Hepatic stellate cell (primary cell): ENCODE measurements around the gene PGAM5.
"Not testable (repeated sequence)": the region's sequence is repeated elsewhere in the genome, so short reads cannot be mapped to it uniquely, and the experiment has no call there.

ENCODE experiments used
- DNase-seq: peaks from one replicate; pipeline ENCODE4 v3.0.0; 2011; ENCODE audit warnings: low spot score

Gene PGAM5

DNA sequence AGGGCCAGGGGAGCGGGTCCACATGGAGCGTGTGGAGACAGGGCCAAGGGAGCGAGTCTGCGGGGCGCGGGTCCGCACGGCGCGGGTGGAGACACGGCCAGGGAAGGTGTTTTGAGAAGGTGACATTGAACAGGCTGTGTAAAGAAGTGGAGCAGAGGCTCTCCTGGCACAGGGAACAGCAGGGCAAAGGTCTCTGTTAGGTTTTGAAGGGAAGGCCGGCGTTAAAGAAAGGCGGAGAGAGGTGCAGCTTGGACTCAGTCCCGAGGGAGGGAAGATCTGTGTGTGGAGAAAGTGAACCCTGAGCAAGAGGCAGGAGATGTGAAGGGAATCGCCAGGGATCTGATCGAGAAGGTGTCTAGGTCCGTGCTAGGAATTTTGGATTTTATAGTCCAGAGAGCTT lies 21.4 kb upstream of the PGAM5 start:
- no peak for DNase-seq

DNA sequence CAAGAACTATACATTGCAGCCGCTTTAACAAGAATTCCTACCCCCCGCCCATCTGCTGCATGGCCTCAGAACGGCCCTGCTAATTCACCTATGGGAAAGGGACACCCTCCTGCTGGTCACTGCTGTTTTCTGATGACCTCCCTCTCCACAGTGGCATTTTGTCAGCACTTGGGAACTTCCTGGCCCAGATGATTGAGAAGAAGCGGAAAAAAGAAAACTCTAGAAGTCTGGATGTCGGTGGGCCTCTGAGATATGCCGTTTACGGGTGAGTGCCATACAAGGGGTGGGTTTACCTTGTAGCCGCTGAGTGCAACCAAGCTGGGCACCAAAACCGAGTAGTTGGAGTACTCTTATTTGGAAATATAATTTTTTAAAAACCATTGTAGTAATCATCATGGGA lies 20.5 kb upstream of the PGAM5 start:
- no peak for DNase-seq

DNA sequence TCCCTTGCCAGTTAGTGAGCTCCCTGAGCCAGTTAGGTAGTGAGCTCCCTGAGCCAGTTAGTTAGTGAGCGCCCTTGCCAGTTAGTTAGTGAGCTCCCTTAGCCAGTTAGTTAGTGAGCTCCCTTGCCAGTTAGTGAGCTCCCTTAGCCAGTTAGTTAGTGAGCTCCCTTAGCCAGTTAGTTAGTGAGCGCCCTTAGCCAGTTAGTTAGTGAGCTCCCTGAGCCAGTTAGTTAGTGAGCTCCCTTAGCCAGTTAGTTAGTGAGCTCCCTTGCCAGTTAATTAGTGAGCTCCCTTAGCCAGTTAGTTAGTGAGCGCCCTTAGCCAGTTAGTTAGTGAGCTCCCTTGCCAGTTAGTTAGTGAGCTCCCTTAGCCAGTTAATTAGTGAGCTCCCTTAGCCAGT lies 18.6 kb upstream of the PGAM5 start:
- not testable (repeated sequence) for DNase-seq

DNA sequence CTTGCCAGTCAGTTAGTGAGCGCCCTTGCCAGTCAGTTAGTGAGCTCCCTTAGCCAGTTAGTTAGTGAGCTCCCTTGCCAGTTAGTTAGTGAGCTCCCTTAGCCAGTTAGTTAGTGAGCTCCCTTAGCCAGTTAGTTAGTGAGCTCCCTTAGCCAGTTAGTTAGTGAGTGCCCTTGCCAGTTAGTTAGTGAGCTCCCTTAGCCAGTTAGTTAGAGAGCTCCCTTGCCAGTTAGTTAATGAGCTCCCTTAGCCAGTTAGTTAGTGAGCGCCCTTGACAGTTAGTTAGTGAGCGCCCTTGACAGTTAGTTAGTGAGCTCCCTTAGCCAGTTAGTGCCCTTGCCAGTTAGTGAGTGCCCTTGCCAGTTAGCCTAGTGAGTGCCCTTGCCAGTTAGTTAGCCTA lies 15.8 kb upstream of the PGAM5 start:
- DNase-seq: not testable (repeated sequence)

DNA sequence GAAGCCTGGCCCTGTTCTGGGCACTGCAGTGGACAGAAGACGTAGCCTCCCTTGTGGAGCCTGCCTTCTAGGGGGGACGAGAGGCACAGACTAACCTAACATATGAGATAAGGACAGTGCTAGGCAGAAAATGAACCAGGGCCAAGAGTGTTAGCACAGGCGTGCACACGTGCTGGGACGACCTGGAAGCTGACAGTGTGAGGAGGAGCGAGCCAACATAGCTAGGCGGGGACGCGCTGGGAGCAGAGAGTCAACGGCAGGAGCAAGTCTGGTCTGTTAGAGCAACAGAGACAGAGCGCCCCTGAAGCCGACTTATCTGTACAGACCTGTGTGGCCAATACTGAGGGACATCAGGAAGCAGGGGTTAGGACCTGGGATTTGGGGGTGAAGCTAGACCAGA lies 15.2 kb upstream of the PGAM5 start:
- no peak for DNase-seq

DNA sequence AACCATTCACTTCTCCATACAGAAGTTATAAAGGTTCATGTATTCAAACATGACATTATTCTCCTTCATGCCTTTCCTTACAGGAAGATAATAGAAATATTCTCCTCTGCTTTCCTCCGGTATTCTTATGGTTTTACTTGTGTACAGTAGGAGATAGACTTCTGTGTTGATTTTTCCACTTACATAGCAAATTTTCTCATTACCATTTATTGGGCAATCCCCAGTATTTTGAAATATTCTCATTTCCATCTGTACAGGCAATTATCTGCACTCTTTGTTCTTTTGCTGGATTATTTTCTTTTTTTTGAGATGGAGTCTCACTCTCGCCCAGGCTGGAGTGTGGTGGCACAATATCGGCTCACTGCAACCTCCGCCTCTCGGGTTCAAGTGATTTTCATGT lies 12.3 kb upstream of the PGAM5 start:
- DNase-seq: no peak

DNA sequence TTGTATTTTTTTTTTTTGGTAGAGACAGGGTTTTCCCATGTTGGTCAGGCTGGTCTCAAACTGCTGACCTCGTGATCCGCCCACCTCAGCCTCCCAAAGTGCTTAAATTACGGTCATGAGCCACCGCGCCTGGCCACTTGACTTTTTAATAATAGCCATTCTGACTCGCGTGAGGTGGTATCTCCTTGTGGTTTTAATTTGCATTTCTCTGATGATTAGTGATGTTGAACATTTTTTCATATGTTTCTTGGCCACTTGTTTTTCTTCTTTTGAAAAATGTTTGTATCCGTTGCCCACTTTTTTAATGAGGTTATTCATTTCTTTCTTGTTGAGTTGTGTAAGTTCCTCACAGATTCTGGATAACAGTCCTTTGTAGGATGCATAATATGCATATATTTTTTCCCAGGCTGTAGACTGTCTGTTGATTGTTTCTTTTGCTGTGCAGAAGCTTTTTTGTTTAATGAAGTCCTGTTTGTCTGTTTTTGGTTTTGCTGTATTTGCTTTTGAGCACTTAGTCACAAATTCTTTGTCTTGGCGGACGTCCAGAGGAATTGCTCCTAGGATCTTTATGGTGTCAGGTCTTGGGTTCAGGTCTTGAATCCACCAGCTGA lies 10.3 kb upstream of the PGAM5 start:
- DNase-seq: no peak

DNA sequence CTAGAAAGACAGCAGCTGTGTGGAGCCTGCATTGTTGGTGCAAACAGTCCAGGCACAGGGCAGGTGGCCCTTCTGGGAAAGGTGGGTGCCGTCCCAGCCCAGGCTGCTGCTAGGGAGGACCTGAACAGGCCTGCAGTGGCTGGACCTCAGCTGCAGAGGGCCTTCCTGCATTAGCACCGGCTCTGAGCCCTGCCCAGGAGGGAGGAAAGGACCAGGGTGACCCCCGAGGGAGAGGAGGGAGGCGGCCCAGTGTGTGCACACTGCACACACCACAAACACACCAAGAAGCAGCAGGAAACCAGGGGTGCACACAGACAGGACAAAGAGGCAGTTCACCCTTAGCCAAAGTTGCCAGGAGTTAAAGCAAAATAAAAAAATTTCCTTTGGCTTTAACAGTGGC lies 8.0 kb upstream of the PGAM5 start:
- DNase-seq: no peak

DNA sequence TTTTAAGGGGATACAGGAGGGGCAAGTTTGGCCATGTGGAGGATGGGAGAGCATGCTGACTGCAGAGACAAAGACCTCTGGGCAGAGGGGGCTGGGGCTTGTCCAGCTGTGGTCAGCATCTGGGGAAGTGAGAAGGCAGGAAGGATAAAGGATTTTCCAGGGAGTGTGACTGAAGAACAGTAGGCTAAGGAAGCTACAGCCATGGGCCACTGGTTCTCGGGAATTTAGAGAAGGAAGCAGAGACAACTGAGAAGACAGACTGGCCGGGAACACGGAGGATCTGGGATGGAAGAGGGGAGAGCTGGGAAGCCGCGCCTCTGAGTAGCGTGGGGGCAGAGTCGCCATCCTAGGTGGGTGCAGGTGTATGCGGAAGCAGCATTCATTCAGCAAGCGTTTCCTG lies 7.0 kb upstream of the PGAM5 start:
- no peak for DNase-seq

DNA sequence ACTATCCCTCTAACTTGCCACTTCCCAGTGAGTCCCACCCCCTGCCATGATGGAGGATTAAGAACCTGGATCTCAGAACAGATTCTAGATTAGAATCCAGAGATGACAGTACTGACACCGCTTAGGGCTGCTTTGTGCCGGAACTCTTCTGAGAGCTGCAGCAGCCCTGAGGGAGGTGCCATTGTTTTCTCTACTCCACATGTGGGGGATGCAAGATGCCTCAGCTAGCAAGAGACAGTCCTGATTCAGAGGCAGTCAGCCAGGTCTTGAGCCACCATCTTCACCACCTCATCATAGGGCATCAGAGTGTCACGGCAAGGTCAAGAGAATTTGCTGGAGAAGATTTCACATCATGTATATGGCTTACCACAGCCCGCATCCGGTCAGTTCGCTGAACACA lies 3.4 kb upstream of the PGAM5 start:
- no peak for DNase-seq

DNA sequence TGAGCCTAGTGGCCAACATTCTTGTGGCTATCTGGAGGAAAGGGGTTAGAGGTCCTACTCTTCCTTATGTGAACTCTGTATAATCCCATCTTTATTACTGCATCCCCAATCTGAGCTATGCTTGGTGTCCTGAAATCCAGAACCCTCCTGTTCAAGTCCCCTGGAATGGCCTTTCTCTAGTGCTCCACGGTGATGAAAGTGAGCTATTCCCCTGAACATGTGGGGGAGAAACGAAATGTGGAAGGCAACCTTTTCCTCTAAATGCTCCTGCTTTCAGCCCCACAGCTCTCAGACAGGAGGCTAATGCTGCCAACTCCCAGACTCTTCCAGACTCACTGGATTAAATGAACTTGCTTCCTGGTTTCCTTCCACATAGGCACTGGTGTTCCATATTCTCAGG lies 2.5 kb upstream of the PGAM5 start:
- no peak for DNase-seq

DNA sequence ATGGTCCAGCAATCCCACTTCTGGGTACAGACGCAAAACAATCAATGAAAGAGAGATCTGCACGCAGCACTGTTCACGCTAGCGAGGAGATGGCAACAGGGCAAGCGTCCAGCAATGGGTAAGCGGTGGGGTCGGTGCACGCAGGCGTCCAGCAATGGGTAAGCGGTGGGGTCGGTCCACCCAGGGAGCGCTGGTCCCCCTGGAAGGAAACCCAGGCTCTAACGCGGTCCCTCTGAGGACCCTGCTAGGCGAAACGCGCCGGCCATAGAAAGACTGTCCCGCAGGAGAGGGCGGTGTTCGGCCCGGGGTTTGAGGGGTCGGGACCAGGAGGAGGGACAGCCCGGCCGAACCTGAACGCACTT lies 618 bp upstream of the PGAM5 start:
- peak; percentile 35 for DNase-seq

DNA sequence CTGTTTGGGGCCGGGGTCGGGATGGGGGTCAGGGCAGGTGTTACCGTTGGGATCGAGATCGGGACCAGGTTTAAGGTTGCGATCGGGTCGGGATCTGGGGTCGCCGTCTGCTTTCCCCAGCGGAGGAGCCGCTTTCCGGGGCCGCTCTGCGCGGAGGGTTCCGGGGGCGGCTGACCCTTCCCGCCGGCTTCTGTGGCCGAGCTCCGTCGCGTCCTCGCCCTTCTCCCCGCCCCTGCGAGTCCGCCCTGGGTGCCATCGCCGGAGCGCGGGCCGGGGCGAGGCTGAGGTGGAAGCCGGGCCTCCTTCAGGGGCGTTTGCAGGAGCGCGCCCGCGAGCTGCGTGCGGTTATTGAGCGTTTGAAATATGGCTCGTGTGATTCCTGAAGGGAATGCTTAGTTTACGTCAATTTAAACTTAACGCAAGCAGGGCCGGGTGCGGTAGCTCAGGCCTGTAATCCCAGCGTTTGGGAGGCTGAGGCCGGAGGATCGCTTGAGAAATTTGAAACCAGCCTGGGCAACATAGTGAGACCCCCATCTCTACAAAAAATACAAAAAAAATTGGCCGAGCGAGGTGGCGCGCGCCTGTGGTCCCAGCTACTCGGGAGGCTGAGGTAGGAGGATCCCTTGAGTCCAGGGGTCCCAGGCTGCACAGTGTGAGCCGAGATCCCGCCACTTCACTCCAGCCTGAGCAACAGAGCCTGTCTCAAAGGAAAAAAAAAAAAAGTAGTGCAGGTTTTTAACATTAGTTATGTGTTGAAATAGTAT lies 620 bp downstream of the PGAM5 start:
- DNase-seq: peak; percentile 41

DNA sequence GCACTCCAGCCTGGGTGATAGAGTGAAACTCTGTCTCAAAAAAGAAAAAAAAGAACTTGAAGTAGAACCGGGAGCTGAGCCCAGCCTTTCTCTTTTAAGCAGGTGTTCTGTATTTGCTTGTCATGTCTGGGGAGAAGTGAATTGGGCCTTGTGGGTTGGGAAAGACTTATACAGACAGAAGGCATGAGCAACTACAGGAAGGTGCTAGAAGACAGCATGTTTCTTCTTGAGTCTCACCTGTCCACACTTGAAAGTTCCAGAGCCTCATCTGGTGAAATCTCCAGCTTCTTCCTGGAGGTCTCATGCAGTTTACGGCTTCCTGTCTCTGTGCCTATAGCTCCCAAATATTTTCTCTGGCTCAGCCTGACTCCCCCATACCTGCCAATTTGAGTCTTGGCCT lies 2.5 kb downstream of the PGAM5 start:
- no peak for DNase-seq

DNA sequence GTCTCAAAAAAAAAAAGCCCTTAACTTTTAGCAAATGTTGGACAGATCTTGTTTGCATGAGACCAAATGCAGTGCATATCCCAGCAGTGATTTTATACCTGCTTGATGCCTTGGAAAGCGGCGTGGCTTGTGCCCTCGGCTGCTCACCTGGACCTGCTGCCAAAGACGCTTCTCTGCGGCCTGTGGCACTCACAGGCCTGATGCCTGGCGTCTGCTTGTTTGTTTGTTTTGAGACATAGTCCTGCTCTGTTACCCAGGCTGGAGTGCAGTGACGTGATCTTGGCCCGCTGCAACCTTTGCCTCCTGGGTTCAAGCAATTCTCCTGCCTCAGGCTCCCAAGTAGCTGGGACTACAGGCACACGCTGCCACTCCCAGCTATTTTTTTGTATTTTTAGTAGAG lies 5.2 kb downstream of the PGAM5 start:
- no peak for DNase-seq

DNA sequence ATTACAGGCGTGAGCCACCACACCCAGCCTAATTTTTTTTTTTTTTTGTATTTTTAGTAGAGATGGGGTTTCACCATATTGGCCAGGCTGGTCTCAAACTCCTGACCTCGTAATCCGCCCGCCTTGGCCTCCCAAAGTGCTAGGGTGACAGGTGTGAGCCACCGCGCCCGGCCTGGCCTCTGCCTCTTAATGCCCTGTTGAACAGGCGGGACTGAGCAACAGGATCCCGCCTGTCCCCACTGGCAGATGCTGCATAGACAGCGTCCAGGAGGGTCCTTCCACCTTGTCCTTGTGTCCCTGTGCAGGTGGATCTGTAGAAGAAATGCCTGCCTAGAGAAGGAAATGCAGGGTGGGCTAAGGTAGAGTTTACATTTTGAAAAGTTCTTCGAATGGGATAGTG lies 5.7 kb downstream of the PGAM5 start:
- DNase-seq: no peak

DNA sequence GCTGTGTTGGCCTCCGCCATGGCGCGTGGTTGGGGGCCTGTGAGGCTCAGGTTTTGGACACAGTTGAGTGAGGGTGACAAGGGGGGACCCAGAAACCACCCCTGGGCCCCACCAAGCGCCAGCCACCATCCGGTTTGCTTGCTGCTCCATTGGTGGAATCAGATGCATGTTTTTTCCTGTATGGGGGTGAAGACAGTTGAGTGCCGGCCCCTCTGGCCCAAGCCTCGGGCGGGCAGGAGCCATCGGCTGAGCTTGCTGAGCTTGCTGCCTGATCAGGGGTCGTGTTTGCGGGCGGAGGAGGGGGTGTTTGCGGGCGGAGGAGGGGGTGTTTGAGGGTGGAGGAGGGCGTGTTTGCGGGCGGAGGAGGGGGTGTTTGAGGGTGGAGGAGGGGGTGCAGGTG lies 6.4 kb downstream of the PGAM5 start:
- no peak for DNase-seq

DNA sequence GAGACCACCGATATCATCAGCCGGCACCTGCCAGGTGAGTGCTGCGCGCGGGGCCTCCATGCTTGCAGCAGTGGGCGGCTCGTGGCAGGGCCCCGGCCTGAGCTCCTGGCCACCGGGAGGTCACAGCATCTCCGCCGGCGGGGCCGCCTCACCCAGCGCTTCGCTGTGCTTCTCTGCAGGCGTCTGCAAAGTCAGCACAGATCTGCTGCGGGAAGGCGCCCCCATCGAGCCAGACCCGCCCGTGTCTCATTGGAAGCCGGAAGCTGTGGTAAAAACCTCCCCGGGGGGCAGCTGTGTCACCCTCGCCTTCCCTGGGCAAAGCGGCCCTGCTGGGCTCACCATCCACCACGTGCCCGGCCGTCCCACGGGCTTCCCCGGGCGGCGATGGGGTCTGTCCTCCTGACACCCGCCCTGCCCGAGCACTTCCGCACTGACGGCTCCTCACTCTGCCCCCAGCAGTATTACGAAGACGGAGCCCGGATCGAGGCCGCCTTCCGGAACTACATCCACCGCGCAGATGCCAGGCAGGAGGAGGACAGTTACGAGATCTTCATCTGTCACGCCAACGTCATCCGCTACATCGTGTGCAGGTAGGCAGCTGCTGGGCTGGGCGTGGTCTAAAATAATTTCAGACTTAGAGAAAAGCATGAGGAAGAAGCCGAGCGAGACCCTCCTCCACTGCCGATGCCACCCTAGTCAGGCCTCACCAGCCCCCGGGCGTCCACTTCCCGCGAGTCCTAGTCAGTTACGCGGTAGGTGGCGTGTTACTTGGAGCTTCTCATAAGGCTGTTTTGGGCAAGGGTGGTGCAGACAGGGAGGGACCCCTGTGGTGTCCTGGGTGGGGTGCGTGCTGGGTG lies 7.1 kb downstream of the PGAM5 start:
- DNase-seq: no peak

DNA sequence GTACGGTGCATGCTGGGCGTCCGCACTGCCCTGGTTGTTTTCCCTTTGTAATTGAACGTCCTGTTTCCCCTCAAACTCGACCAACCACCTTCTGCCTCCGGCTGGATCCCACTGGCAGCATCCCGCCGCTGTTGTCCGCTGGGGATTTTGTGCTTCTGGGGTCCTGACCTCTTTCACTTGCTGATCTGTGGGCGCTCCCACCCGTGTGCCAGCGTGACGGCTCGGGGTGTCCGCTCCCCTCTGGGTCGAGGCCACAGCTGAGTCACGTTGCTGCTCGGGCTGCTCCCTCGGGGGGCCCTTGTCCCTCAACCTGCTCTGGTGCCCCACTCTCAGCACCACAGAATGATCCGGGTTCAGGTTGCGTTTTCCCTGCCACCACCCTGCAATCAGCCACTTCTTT lies 8.0 kb downstream of the PGAM5 start:
- DNase-seq: no peak

DNA sequence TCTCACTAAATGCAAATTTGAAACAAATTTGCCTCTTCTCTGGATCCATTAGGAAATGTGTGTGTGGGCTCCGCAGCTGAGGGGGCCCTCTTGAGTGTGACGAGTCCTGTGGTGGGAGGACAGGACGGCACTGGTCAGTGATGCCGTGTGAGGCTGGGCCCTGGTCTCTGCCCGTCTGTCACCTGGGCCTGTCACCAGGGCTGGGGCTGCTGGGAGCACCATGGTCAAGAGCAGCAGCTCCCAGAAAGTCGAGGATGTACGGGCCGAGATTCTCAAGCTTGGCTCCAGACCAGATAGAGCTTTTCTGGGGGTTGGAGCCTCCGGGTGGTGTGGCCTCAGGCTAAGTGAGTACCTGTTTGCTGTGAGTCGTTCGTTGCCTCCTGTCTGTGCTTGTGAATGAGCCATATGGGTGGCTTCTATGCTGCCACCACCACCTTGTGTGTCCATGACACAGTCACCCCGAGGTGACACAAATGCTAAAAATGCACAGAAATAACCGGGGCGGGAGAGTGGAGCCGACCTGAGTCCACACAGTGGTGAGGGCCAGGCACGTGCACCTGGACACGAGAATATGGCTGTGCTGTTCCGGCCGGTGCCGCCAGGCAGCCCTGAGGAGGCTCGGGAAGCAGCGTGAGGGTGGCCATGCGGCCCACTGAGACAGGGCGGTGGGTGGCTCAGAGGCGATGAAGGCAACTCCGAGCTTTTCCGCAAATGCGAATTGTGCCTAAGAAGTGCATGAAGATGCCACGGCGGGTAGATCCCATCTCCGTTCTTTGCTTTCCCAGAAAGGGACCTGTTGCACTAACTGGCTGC lies 8.7 kb downstream of the PGAM5 start:
- no peak for DNase-seq

DNA sequence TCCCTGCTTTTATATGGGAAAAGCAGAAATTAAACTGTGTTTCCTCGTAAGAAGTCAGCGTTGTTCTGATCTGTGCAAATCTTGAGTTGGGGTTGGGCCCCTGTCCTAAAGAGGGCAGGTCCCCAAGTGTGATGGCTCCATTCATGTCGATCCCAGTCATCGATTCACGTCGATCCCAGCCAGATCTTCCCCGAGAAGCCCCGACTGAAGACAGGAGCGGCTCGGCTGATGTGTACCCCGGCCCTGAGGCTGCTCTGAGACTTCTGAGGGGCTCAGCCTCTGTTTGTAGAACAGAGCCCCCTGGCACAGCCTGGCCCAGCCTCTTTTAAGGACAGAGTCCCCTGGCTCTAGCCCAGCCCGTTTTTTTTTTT lies 9.3 kb downstream of the PGAM5 start:
- no peak for DNase-seq

DNA sequence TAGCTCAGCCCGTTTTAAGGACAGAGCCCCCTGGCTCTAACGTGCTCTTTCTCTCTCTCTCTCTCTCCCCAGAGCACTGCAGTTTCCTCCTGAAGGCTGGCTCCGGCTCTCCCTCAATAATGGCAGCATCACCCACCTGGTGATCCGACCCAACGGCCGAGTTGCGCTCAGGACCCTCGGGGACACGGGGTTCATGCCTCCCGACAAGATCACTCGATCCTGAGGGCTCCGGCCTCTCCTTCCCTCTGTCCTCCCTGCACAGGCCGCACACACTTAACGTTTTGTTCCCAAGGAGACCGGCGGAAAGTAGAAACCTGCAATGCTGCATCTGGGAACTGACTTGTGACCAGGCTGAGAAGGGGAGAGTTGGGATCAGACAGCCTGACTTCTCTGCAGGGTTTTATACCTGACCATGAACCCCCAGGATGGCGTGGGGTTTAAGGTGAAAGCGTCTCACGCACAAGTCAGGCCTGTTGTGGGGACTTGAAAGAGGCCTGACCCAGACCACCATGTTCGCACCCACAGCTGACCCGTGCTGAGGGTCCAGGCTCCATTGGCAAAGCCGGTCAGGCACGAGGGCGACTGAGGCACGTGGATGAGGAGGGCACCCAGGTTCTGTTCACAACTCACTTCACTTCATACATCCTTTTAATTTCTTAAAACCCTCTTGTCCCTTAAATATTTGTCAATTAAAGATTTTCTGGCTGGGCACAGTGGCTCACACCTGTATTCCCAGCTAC lies 10.1 kb downstream of the PGAM5 start:
- DNase-seq: no peak
